K562 (cell line): ENCODE measurements around the gene CLIC1. TPM values are rescaled to one million over a fixed set of nuclear protein-coding genes. Genes with fewer than 3 reads are reported as not detected.
A peak's percentile ranks its signal among the peaks of the same experiment; 100 is the strongest.

ENCODE experiments used
- ETV1 ChIP-seq: fragments of 450-650 bp; conservative IDR thresholded peaks from 2 replicates; pipeline ENCODE4 v1.6.1; 2016; ENCODE audit warnings: missing genetic modification characterization, control low read depth, low read depth, missing compliant biosample characterization
- KHSRP ChIP-seq: fragments of 450-650 bp; IDR thresholded peaks from 2 replicates; pipeline ENCODE4 v1.6.1; 2017
- MTA2 ChIP-seq: fragments of 450-650 bp; IDR thresholded peaks from 2 replicates; pipeline ENCODE4 v1.6.1; 2016; ENCODE audit warnings: low read depth
- RBM14 ChIP-seq: fragments of 200-400 bp; formaldehyde crosslinking; IDR thresholded peaks from 2 replicates; pipeline ENCODE4 v1.6.1; 2018; ENCODE audit warnings: low read depth, mild to moderate bottlenecking, low read length, moderate library complexity, borderline replicate concordance; ENCODE audit not compliant: insufficient read depth
- SMC3 ChIP-seq: conservative IDR thresholded peaks from 2 replicates; pipeline ENCODE4 v1.6.1; 2011; ENCODE audit warnings: low read depth, low read length, improper control_type of control experiment; ENCODE audit not compliant: insufficient read depth
- SRSF3 ChIP-seq: fragments of 200-400 bp; formaldehyde crosslinking; IDR thresholded peaks from 2 replicates; pipeline ENCODE4 v1.6.1; 2016; ENCODE audit warnings: mild to moderate bottlenecking, low read length, moderate library complexity; ENCODE audit not compliant: insufficient read depth
- TGIF2 ChIP-seq: sonication (generic); formaldehyde crosslinking; IDR thresholded peaks from 2 replicates; pipeline ENCODE4 v1.8.1; 2022; ENCODE audit warnings: mild to moderate bottlenecking, missing genetic modification reagents, moderate library complexity
- ZNF197 ChIP-seq: fragments of 200-800 bp; sonication (Bioruptor generic); IDR thresholded peaks from 2 replicates; pipeline ENCODE4 v1.6.1; 2016; ENCODE audit warnings: low read depth, missing genetic modification characterization, missing compliant biosample characterization
- ZNF280B ChIP-seq: fragments of 250-450 bp; sonication (Bioruptor Pico); IDR thresholded peaks from 2 replicates; pipeline ENCODE4 v1.5.1; 2021; ENCODE audit warnings: mild to moderate bottlenecking
- ZNF282 ChIP-seq: sonication (generic); formaldehyde crosslinking; IDR thresholded peaks from 2 replicates; pipeline ENCODE4 v1.8.1; 2023; ENCODE audit warnings: missing genetic modification reagents
- ZNF609 ChIP-seq: sonication (generic); formaldehyde crosslinking; IDR thresholded peaks from 2 replicates; pipeline ENCODE4 v1.8.1; 2023; ENCODE audit warnings: missing genetic modification reagents, mild to moderate bottlenecking, borderline replicate concordance
- ZNF780A ChIP-seq: fragments of 250-450 bp; sonication (Bioruptor Pico); IDR thresholded peaks from 2 replicates; pipeline ENCODE4 v1.5.0; 2021; ENCODE audit warnings: mild to moderate bottlenecking
- polyA plus RNA-seq, 8 experiments: library from polyadenylated mRNA; depleted of rRNA in 4 of 8; stranded (reverse) in 5 of 8; unstranded in 3 of 8; fragments of >200 nt; fragmentation: Nextera tagmentation in 2 of 8; fragmentation: Illumina TruSeq in 1 of 8; extraction: Ambion mirVana in 2 of 8; extraction: Trizol in 1 of 8; gene quantifications; 2 replicates each; pipeline versions ENCODE4 v1.2.1 to v1.2.3, GENCODE V29; 2011 to 2014; ENCODE audit warnings: inconsistent platforms in 1 of 8, missing spikeins in 1 of 8
- total RNA-seq, 7 experiments: library from RNA; depleted of rRNA in 6 of 7; stranded (reverse); fragments of >200 nt in 6 of 7; fragmentation: Illumina TruSeq in 2 of 7; extraction: Trizol in 2 of 7; gene quantifications; 2 replicates each; pipeline versions ENCODE4 v1.2.1 to v1.2.3, GENCODE V29; 2011 to 2021; ENCODE audit warnings: low replicate concordance in 1 of 7
- TF ChIP-seq, protein P1 (sequence below): fragments of 250-450 bp; sonication (Bioruptor Pico); IDR thresholded peaks from 2 replicates; pipeline ENCODE4 v1.8.0; 2022; ENCODE audit warnings: moderate library complexity, mild to moderate bottlenecking, inconsistent platforms
- TF ChIP-seq, protein P2 (sequence below): IDR thresholded peaks from 2 replicates; pipeline ENCODE4 v1.6.1; 2011; ENCODE audit warnings: borderline replicate concordance, low read depth, mild to moderate bottlenecking, moderate library complexity, low read length; ENCODE audit not compliant: insufficient read depth, poor library complexity, severe bottlenecking

CLIC1 gene
- total and polyA plus RNA-seq, 9 of the 15 experiments (the other 6 are each of a cell fraction or from before 2014, with no cell fraction given): 1,267 to 2,419 (median 1,808) TPM

DNA sequence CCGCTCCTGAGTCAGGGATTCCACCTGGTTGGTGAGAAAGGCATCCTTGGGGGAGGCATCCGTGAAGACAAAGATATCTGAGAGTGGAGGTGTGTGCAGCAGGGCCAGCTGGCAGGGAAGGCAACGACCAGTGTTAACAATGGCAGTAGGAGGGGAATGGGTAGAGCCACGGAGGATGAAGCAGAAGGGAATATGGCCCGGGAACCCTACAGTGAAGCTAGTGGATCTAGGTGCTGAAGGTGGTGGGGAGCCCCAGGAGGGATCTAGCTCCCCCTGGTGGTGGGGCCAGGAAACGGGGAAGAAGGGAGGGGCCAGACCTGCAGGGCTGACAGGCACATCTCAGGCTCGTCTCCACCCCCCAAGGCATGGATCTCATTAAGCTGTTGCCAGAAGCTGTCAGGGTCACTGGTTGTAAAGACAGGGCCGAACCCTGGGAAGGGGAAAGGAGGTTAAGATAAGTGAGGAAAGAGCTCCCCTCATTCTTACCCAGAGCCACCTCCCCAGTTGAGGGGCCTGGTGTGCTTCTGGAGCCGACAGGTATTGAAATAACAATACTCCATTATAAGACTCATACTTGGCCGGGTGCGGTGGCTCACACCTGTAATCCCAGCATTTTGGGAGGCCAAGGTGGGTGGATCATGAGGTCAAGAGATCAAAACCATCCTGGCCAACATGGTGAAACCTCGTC is 33.5 kb upstream of the CLIC1 start (continued):
- TF ChIP-seq, protein P1, sequence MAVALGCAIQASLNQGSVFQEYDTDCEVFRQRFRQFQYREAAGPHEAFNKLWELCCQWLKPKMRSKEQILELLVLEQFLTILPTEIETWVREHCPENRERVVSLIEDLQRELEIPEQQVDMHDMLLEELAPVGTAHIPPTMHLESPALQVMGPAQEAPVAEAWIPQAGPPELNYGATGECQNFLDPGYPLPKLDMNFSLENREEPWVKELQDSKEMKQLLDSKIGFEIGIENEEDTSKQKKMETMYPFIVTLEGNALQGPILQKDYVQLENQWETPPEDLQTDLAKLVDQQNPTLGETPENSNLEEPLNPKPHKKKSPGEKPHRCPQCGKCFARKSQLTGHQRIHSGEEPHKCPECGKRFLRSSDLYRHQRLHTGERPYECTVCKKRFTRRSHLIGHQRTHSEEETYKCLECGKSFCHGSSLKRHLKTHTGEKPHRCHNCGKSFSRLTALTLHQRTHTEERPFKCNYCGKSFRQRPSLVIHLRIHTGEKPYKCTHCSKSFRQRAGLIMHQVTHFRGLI: no peak
- peak; percentile 43; the same call in 1 of the 2 replicates for TF ChIP-seq MTA2
- no peak for TF ChIP-seq TGIF2 (CRISPR knock-in tag)
- TF ChIP-seq SMC3: peak; percentile 99
- TF ChIP-seq KHSRP: no peak
- TF ChIP-seq ZNF780A (CRISPR knock-in tag): no peak
- no peak for TF ChIP-seq ZNF282 (CRISPR knock-in tag)
- TF ChIP-seq SRSF3: no peak
- no peak for TF ChIP-seq RBM14
- TF ChIP-seq, protein P2, sequence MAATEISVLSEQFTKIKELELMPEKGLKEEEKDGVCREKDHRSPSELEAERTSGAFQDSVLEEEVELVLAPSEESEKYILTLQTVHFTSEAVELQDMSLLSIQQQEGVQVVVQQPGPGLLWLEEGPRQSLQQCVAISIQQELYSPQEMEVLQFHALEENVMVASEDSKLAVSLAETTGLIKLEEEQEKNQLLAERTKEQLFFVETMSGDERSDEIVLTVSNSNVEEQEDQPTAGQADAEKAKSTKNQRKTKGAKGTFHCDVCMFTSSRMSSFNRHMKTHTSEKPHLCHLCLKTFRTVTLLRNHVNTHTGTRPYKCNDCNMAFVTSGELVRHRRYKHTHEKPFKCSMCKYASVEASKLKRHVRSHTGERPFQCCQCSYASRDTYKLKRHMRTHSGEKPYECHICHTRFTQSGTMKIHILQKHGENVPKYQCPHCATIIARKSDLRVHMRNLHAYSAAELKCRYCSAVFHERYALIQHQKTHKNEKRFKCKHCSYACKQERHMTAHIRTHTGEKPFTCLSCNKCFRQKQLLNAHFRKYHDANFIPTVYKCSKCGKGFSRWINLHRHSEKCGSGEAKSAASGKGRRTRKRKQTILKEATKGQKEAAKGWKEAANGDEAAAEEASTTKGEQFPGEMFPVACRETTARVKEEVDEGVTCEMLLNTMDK: peak; percentile 96
- TF ChIP-seq ZNF609 (CRISPR knock-in tag): 0 out of 2 replicates have a peak, but pooled peaks have one; percentile 75
- no peak; the same call in 1 of the 2 replicates for TF ChIP-seq ETV1 (tag)
- no peak for TF ChIP-seq ZNF280B
- 0 out of 2 replicates have a peak, but pooled peaks have one; percentile 36 for TF ChIP-seq ZNF197 (CRISPR knock-in tag)
